GM12878 (cell line): ENCODE measurements around the gene SNAPC2. TPM values are rescaled to one million over a fixed set of nuclear protein-coding genes. Genes with fewer than 3 reads are reported as not detected.

Experiments used
- BCL11A ChIP-seq: IDR thresholded peaks from 2 replicates; pipeline ENCODE4 v1.6.1; 2011; ENCODE audit warnings: low read depth, low read length
- CEBPZ ChIP-seq: fragments of 150-350 bp; IDR thresholded peaks from 2 replicates; pipeline ENCODE4 v1.6.1; 2016; ENCODE audit warnings: low read depth, low read length
- CUX1 ChIP-seq: IDR thresholded peaks from 2 replicates; pipeline ENCODE4 v1.6.1; 2012; ENCODE audit warnings: improper control_type of control experiment, low read depth, low read length; ENCODE audit not compliant: insufficient replicate concordance
- SIX5 ChIP-seq: IDR thresholded peaks from 2 replicates; pipeline ENCODE4 v1.6.1; 2011; ENCODE audit warnings: mild to moderate bottlenecking, low read depth, low read length, moderate library complexity; ENCODE audit not compliant: severe bottlenecking
- SREBF2 ChIP-seq: IDR thresholded peaks from 2 replicates; pipeline ENCODE4 v1.6.1; 2012; ENCODE audit warnings: mild to moderate bottlenecking, low read length
- ZNF207 ChIP-seq: fragments of 450-650 bp; IDR thresholded peaks from 2 replicates; pipeline ENCODE4 v1.6.1; 2014; ENCODE audit warnings: antibody characterized with exemption, mild to moderate bottlenecking, borderline replicate concordance
- ZNF687 ChIP-seq: fragments of 450-650 bp; IDR thresholded peaks from 2 replicates; pipeline ENCODE4 v1.6.1; 2017; ENCODE audit warnings: mild to moderate bottlenecking, moderate library complexity
- polyA plus RNA-seq, 11 experiments: library from polyadenylated mRNA; depleted of rRNA in 4 of 11; unstranded in 6 of 11; stranded (reverse) in 5 of 11; fragments of >200 nt; fragmentation: Nextera tagmentation in 4 of 11; fragmentation: Illumina TruSeq in 1 of 11; extraction: Ambion mirVana in 4 of 11; extraction: Trizol in 1 of 11; gene quantifications; 1 replicate in 1 of 11; 2 replicates in 10 of 11; pipeline versions ENCODE4 v1.2.1 to v1.2.3, GENCODE V29; 2011 to 2016; ENCODE audit warnings: inconsistent platforms in 2 of 11, missing spikeins in 2 of 11, low read depth in 1 of 11
- total RNA-seq, 4 experiments: library from RNA; depleted of rRNA in 3 of 4; stranded (reverse); fragments of >200 nt in 3 of 4; fragmentation: Illumina TruSeq in 1 of 4; extraction: Trizol in 1 of 4; gene quantifications; 2 replicates each; pipeline versions ENCODE4 v1.2.1 to v1.2.3, GENCODE V29; 2013 to 2021

SNAPC2 gene
- total and polyA plus RNA-seq, 10 of the 15 experiments (the other 5 are each of a cell fraction or from before 2014, with no cell fraction given), result 0.19 to 20.8 (median 12.6) TPM

- TF ChIP-seq CEBPZ (no peak), BCL11A (0 out of 2 replicates have a peak, but pooled peaks have one; percentile 3), ZNF207 (no peak; the same call in none of the 2 replicates), SIX5 (no peak), CUX1 (no peak), SREBF2 (no peak), ZNF687 (peak; percentile 83)
These were observed 16.7 kb upstream of the SNAPC2 start, which contains the start of gene MAP2K7 (continued) for GRCh38 chr19:7903244-7904073.
